Sigmoid colon (tissue), 7 donors: ENCODE measurements around the gene MAP3K15. TPM values are rescaled to one million over a fixed set of nuclear protein-coding genes. Genes with fewer than 3 reads are reported as not detected.

Source experiments
- DNase-seq: peaks from one replicate; pipeline ENCODE4 v3.0.0-alpha.2; 2019
- H3K27ac ChIP-seq, 4 donors: fragments of 200-600 bp; sonication (generic); one replicate each; pipeline ENCODE4 v1.5.1; 2016 to 2019; ENCODE audit warnings: mild to moderate bottlenecking in 1 of 4
- H3K27me3 ChIP-seq, 3 donors: fragments of 200-600 bp; sonication (generic); one replicate each; pipeline ENCODE4 v1.5.1; 2019; ENCODE audit warnings: mild to moderate bottlenecking in 1 of 3
- H3K36me3 ChIP-seq, 4 donors: fragments of 200-600 bp; sonication (generic); one replicate each; pipeline ENCODE4 v1.5.1; 2016 to 2019
- H3K4me1 ChIP-seq, 4 donors: fragments of 200-600 bp; sonication (generic); one replicate each; pipeline ENCODE4 v1.5.1; 2017 to 2019
- H3K4me3 ChIP-seq, 4 donors: fragments of 200-600 bp; sonication (generic); one replicate each; pipeline ENCODE4 v1.5.1; 2017 to 2019; ENCODE audit warnings: mild to moderate bottlenecking in 2 of 4, moderate library complexity in 1 of 4
- H3K9me3 ChIP-seq, 4 donors: fragments of 200-600 bp in 3 of 4; sonication (generic) in 3 of 4; one replicate each; pipeline versions ENCODE4 v1.5.1 to v1.6.1; 2013 to 2019
- EP300 ChIP-seq, 4 donors: sonication (generic); formaldehyde crosslinking; IDR thresholded peaks; one replicate each; pipeline ENCODE4 v1.6.1; 2017; ENCODE audit warnings: antibody characterized with exemption in 4 of 4
- POLR2A ChIP-seq, 2 donors: fragments of 450-650 bp; IDR thresholded peaks; one replicate each; pipeline ENCODE4 v1.6.1; 2016; ENCODE audit warnings: antibody characterized with exemption in 2 of 2, mild to moderate bottlenecking in 2 of 2, moderate library complexity in 2 of 2
- POLR2AphosphoS5 ChIP-seq, 4 donors: sonication (generic); formaldehyde crosslinking; IDR thresholded peaks; one replicate each; pipeline ENCODE4 v1.6.1; 2017; ENCODE audit warnings: antibody characterized with exemption in 4 of 4
- WGBS, 2 donors: extraction: QIAGEN DNeasy Blood & Tissue Kit; methylation state at CpG; one replicate each; pipeline ENCODE4 v1.1.7; 2013; 5-methylcytosine and 5-hydroxymethylcytosine counted together
- intact Hi-C: fragments of 100-400 bp; cut with DNase I; formaldehyde crosslinking; loops from one replicate; pipeline ENCODE4 v1.15.1; 2023
- polyA plus RNA-seq, 3 donors: library from polyadenylated mRNA; stranded (reverse); fragments of 200-250 nt; gene quantifications; one replicate each; pipeline ENCODE4 v1.2.3, GENCODE V29; 2013
- total RNA-seq, 4 donors: library from RNA; depleted of rRNA; stranded (reverse); fragments of >200 nt; gene quantifications; one replicate each; pipeline ENCODE4 v1.1.0, GENCODE V29; 2016
- TF ChIP-seq, protein P1 (sequence below), 4 experiments: fragments of 450-650 bp in 3 of 4; fragments of 200-600 bp in 1 of 4; IDR thresholded peaks; one replicate each; pipeline ENCODE4 v1.5.1; 2016 to 2019; ENCODE audit warnings: antibody characterized with exemption in 4 of 4, mild to moderate bottlenecking in 3 of 4, moderate library complexity in 2 of 4
- donor health status: healthy with polysubstance abuse.
- donor health status: Bipolar disorder and iron deficiency.
- donor health status: healthy.

The MAP3K15 gene
- total and polyA plus RNA-seq, 7 donors, result 0.14 to 0.69 (median 0.15) TPM; not detected in 4

DNA sequence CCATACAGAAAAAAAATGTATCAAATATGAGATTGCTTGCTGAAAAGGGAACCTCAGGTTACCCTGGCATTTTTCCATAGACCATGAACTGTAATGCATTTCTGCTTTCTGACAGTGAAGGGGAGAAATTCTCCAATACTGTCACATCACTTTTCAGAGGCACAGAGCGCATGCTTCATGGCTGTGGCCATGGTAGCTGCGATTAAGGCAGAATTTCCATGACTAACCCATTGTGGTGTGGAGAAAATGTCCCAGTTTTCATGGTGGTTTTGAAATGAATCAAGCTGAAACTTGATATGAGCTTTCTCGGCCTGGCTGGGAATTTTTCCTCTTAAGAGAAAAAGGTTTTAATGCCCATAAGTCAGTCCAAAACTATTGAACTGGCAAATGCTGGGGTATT, 39.5 kb upstream of the MAP3K15 start:
- WGBS, 2 donors, result 77 to 81% methylated on average over 3 of the region's 3 CpGs
- no peak for TF ChIP-seq POLR2A (IDR thresholded peaks at IDR 0.05)
- no peak for TF ChIP-seq EP300 (IDR thresholded peaks at IDR 0.05)
- no peak for TF ChIP-seq POLR2AphosphoS5 (IDR thresholded peaks at IDR 0.05)
- TF ChIP-seq, protein P1, sequence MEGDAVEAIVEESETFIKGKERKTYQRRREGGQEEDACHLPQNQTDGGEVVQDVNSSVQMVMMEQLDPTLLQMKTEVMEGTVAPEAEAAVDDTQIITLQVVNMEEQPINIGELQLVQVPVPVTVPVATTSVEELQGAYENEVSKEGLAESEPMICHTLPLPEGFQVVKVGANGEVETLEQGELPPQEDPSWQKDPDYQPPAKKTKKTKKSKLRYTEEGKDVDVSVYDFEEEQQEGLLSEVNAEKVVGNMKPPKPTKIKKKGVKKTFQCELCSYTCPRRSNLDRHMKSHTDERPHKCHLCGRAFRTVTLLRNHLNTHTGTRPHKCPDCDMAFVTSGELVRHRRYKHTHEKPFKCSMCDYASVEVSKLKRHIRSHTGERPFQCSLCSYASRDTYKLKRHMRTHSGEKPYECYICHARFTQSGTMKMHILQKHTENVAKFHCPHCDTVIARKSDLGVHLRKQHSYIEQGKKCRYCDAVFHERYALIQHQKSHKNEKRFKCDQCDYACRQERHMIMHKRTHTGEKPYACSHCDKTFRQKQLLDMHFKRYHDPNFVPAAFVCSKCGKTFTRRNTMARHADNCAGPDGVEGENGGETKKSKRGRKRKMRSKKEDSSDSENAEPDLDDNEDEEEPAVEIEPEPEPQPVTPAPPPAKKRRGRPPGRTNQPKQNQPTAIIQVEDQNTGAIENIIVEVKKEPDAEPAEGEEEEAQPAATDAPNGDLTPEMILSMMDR (IDR thresholded peaks at IDR 0.05), result no peak
- Histone ChIP-seq H3K36me3 (no peaks in the 10 kb centered on the region), H3K4me3 (no peak overlapping the region), H3K27ac (no peak overlapping the region), H3K4me1 (no peaks in the 10 kb centered on the region), H3K9me3 (no peaks in the 10 kb centered on the region), H3K27me3 (no peaks in the 10 kb centered on the region)
- DNase-seq, result no peak
- intact Hi-C loops, result no loop called here

DNA sequence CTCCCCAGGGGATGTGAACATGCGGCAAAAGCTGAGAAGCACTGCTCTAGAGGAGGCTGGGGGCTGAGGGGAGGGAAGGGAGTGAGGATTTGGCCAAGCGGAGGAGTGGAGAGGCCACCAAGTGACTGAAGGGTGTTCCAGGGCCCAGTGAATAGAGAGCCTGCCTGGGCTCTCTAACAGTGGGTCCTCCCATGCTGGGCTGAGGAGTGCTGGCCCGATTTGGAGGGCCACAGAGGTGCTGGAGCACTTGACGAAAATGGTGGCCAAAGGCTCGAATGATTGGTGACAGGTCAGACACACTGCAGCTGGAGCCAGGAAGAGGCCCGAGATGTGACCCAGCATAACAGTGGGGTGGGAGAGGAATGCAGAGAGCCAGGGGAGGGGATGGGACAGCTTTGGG, 37.5 kb upstream of the MAP3K15 start:
- H3K4me1 ChIP-seq, result no peaks in the 10 kb centered on the region
- WGBS, 2 donors, result 94 to 95% methylated on average over 6 of the region's 6 CpGs
- no peaks in the 10 kb centered on the region for H3K27me3 ChIP-seq
- TF ChIP-seq EP300 (IDR thresholded peaks at IDR 0.05) (no peak), POLR2AphosphoS5 (IDR thresholded peaks at IDR 0.05) (no peak), POLR2A (IDR thresholded peaks at IDR 0.05) (no peak)
- TF ChIP-seq, protein P1 (IDR thresholded peaks at IDR 0.05), result no peak
- DNase-seq, result no peak
- no peaks in the 10 kb centered on the region for H3K36me3 ChIP-seq
- H3K4me3 ChIP-seq, result no peak overlapping the region
- intact Hi-C loops, result no loop called here
- no peak overlapping the region for H3K27ac ChIP-seq
- no peaks in the 10 kb centered on the region for H3K9me3 ChIP-seq

DNA sequence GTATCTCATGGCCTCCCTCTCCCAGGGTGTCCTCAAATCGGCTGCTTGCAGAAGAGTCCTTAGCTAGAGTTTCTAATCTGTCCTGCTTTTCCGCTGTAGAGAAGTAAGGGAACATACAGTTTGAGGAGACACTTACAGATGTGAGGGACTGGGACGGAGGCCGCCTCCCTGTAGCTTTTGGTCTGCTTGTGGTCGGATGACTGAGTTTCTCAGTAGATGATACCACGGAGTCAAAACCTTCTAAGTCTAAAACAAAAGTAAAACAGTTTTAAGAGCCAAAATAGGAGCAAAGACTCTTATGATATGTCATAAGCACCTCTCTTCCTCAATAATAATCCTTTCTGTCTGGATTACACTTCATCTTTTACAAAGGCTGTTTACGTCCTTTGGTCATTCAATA, 34.5 kb upstream of the MAP3K15 start:
- 85 to 89% methylated on average over 7 of the region's 7 CpGs for WGBS, 2 donors
- intact Hi-C loops, result no loop called here
- no peaks in the 10 kb centered on the region for H3K36me3 ChIP-seq
- H3K27me3 ChIP-seq, result no peaks in the 10 kb centered on the region
- no peaks in the 10 kb centered on the region for H3K4me1 ChIP-seq
- DNase-seq, result no peak
- no peak overlapping the region for H3K27ac ChIP-seq
- TF ChIP-seq POLR2A (IDR thresholded peaks at IDR 0.05) (no peak), POLR2AphosphoS5 (IDR thresholded peaks at IDR 0.05) (no peak), EP300 (IDR thresholded peaks at IDR 0.05) (no peak)
- TF ChIP-seq, protein P1 (IDR thresholded peaks at IDR 0.05), result no peak
- H3K9me3 ChIP-seq, result no peaks in the 10 kb centered on the region
- no peak overlapping the region for H3K4me3 ChIP-seq

DNA sequence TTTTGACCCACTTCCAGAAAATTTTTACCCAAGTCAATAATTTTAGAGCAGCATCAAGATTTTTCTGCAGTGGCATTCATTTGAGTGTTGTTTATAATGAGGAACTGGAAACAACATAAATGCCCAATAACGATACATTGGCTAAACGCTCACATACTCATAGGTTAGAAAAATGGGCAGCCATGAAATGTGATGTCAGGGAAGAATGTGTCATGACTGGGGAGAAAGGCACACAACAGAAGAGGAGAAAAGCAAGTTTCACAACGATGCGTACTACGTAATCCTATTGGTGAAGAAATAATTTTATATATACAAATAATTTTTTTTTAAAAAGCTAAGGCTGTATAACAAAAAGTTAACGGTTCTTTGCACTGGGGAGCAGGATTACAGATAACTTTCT, 33.6 kb upstream of the MAP3K15 start:
- intact Hi-C loops, result no loop called here
- no peaks in the 10 kb centered on the region for H3K27me3 ChIP-seq
- TF ChIP-seq EP300 (IDR thresholded peaks at IDR 0.05) (no peak), POLR2A (IDR thresholded peaks at IDR 0.05) (no peak), POLR2AphosphoS5 (IDR thresholded peaks at IDR 0.05) (no peak)
- TF ChIP-seq, protein P1 (IDR thresholded peaks at IDR 0.05), result no peak
- H3K4me3 ChIP-seq, result no peak overlapping the region
- no peaks in the 10 kb centered on the region for H3K36me3 ChIP-seq
- DNase-seq, result no peak
- no peaks in the 10 kb centered on the region for H3K9me3 ChIP-seq
- H3K4me1 ChIP-seq, result no peaks in the 10 kb centered on the region
- H3K27ac ChIP-seq, result no peak overlapping the region
- 90 to 92% methylated on average over 6 of the region's 6 CpGs for WGBS, 2 donors

DNA sequence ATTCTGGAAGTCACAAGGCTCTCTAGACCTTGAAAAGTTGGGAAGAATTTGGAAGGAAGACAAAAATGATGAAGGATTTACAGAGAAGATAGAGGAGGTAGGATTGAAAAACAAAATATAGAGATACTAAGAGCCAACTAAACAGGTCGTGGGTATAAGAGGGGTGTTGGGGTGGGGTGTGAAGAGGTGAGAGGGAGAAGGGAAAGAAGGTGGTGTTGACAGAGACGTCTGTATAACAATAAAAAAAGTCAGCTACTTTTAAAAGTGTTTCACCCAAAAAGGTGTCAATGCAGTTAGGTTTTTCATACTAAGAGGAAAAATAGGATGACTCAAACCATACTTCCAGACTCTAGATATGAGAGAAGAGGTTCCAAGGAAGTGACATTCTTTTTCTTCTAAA, 33.0 kb upstream of the MAP3K15 start:
- intact Hi-C loops, result no loop called here
- Histone ChIP-seq H3K27ac (no peak overlapping the region), H3K36me3 (no peaks in the 10 kb centered on the region), H3K27me3 (no peaks in the 10 kb centered on the region), H3K9me3 (no peaks in the 10 kb centered on the region), H3K4me3 (no peak overlapping the region), H3K4me1 (no peaks in the 10 kb centered on the region)
- WGBS, 2 donors, result 63 to 75% methylated on average over 2 of the region's 2 CpGs
- DNase-seq, result no peak
- TF ChIP-seq, protein P1 (IDR thresholded peaks at IDR 0.05), result no peak
- TF ChIP-seq POLR2AphosphoS5 (IDR thresholded peaks at IDR 0.05) (no peak), EP300 (IDR thresholded peaks at IDR 0.05) (no peak), POLR2A (IDR thresholded peaks at IDR 0.05) (no peak)
